Testis (tissue), 2 donors: ENCODE data around the gene PDE6B.

Experiments
- CTCF ChIP-seq, 3 experiments: fragments of 450-650 bp in 2 of 3; fragments of 200-600 bp in 1 of 3; sonication (generic) in 1 of 3; IDR thresholded peaks; one replicate each; pipeline ENCODE4 v1.5.1; 2016 to 2019; ENCODE audit warnings: antibody characterized with exemption in 3 of 3, mild to moderate bottlenecking in 2 of 3, moderate library complexity in 1 of 3
- POLR2A ChIP-seq: fragments of 450-650 bp; IDR thresholded peaks from one replicate; pipeline ENCODE4 v1.6.1; 2017; ENCODE audit warnings: antibody characterized with exemption, mild to moderate bottlenecking, moderate library complexity

GRCh38 chr4:589219-589963 is 36.0 kb upstream of the PDE6B start:
- TF ChIP-seq CTCF (IDR thresholded peaks at IDR 0.05), result no peak
- no peak for TF ChIP-seq POLR2A
